ENCODE measurements around the gene JAG2.

JAG2 gene

GRCh38 chr14:105168496-105168978 lies at the start of gene JAG2:
TSS of gene JAG2 (minus strand) at chr14:105168776. CDS start at chr14:105168420, 356 bp downstream.
- peak; percentile 61 to 64 for DNase-seq

- DNase-seq: no peak
Observed at GRCh38 chr14:105217774-105218173, 49.2 kb upstream of the JAG2 start.

- DNase-seq: no peak
Observed at GRCh38 chr14:105216490-105217247, 48.1 kb upstream of the JAG2 start.

GRCh38 chr14:105215602-105216001 lies 47.0 kb upstream of the JAG2 start:
- DNase-seq: no peak

- no peak for DNase-seq
Observed at GRCh38 chr14:105214324-105214915, 45.8 kb upstream of the JAG2 start.

DNA sequence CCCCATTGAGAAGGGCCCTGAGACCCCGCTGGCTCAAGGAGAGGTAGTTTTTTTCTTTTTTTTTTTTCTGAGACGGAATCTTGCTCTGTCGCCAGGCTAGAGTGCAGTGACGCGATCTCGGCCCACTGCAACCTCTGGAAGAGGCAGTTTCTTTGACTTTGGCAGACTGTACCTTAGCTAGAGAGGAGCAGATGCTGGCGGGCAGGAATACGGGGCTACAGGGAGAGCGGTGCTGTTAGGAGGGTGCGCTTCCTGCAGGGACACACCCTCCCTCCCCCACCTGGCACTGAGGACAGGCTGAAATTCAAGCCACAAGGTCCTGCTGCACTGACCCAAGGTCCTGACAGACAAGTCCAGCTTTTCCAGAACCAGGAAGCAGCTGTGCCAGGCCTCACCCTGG lies 44.8 kb upstream of the JAG2 start:
- DNase-seq: no peak

GRCh38 chr14:105212541-105213300 lies 44.1 kb upstream of the JAG2 start:
- no peak for DNase-seq

- no peak for DNase-seq
Observed at GRCh38 chr14:105211758-105212089, 43.1 kb upstream of the JAG2 start.

DNA sequence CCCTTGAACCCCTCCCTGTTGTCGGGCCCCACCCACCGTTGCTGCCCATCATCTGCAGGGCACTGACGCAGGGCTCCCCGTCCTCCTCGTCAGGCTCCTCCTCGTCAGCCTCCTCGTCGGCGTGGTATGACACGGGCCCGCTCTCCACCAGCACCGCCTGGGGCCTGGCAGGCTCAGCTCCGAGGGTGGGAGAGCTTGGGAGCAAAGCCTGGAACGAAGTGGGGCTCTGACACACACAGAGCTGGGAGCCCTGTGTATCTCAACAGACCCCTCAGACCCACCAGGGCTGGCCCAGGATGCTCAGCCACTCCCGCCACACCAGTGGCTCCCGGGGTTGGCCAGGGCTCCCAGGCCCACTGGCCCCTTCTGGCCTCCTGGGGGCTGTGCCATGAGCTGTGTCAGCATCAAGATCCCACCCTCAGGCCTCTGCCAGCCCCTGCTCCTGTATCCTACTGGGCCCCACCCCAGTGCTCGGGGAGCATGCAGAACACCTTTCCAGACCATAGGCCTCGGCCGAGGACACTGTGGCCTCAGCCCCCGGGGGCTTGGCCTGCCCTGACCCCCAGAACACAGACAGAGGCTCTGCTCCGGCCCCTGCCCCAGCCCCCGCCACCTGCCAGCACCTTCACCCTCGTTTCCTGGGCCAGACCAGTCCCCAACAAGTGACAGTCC lies 42.6 kb upstream of the JAG2 start:
- DNase-seq: no peak

DNA sequence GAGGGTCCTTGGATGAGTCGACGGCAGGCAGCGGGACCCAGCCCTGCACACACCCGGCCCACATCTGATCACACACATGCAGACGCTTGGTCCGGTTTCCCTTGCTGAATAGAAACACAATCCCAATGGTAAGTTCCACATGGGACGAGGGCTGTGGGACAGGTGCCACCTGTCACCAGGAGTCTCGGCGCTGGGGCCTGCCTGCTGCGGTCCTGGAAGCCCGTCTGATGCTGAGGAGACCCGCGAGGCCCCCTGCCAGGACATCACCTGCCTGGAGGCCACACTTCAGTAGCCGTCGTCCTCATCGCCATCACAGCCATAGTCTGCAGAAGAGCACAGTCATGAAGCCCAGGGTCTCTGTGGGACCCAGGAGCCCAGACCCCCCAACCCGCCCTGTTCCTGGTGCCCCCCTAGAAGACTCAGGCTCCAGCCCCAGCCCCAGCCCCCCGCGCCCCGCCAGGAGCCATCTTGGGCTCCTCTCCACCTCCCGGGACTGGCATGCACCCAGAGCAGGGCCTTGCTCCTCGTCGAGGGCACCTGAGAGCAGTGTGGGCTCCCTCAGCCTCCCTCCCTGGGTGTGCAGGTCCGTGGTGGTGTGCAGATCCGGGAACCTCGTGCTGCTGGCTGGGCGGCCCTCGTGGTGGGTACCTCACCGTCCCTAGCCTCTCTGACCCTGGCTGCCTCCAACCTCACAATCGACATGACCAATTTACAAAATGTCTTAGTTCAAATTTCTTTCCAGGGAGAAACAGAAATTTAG lies 41.9 kb upstream of the JAG2 start:
- no peak for DNase-seq

DNA sequence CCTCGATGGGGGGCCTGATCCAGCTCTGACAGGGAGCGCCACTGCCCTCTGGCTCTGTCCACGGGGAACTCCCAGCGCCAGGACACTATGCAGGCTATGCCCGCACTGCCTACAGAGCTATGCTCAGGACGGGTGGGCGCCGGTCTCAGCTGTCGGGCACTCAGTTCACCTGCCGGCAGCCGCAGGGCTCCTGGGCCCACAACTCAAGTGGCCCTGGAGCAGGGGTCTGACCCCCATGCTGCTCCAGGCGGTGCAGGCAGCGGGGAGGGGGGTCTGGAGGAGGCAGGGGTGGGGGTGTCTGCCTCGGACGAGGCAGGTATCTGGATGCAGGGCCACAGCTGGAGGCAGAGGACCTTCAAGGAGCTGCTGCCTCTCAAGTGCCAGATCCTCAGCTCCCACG lies 41.1 kb upstream of the JAG2 start:
- DNase-seq: no peak

GRCh38 chr14:105209091-105209490 lies 40.5 kb upstream of the JAG2 start:
- no peak for DNase-seq

- DNase-seq: no peak
Observed at GRCh38 chr14:105208738-105209075, 40.1 kb upstream of the JAG2 start.

GRCh38 chr14:105207996-105208737 lies 39.6 kb upstream of the JAG2 start:
- no peak for DNase-seq

GRCh38 chr14:105207460-105207901 lies 38.9 kb upstream of the JAG2 start:
- DNase-seq: no peak

- no peak for DNase-seq
Observed at GRCh38 chr14:105206873-105207272, 38.3 kb upstream of the JAG2 start.

DNA sequence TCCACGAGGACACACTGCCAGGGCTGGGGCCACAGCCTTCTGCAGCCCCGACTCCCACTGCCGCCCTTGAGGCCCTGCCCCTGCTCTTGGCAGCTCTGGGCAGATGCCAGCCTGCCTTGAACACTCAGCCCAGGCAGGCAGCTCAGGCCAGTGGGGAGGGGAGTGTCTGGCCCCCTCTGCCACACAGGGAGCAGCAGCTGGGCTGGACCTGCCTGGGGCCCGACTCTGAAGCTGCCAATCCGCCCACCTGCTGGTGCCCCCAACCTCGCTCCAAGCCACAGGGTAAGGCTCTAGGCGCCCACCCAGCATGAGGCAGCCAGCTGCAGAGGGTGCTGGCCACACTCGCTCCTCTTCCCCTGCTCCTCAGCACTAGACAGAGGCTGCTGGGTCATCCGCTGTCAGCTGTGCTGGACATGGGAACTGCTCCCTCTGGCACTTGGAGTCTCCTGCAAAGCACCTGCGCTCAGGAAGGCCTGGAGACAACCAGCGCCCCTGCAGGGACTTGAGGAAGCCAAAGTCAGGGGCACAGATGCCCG lies 37.2 kb upstream of the JAG2 start:
- no peak for DNase-seq

GRCh38 chr14:105204931-105205672 lies 36.5 kb upstream of the JAG2 start:
- DNase-seq: no peak

DNA sequence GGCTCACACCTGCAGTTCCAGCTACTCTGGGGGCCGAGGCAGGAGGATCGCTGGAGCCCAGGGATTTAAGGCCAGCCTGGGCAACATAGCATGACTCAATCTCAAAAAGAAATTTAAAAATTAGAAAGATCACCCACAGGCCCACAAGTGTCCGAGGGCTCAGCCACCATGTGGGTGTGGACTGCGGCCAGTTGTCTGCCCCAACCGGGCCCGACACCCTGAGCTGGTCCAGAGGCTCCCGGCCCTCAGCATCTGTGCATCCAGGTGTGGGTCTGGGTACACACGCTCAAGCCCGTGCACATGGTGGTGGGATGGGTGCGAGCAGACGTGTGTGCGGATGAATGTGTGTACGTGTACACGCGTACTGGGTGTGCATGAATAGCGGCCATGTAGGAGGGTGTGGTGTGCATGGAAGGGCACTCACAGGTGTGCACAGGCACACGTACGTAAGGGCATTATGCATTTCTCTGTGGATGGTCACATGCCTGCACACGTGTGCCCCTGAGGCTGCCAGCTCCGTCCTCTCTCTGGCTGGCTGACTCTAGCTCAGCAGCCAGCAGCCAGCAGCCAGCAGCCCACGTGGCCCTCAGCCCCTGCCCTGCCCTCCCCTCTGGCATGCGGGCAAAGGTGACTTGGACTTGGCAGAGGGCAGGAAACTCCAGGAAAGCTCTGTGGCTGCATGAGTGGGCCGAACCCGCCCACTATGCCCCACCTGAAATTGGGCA lies 35.8 kb upstream of the JAG2 start:
- DNase-seq: no peak

GRCh38 chr14:105203701-105204100 lies 35.1 kb upstream of the JAG2 start:
- no peak for DNase-seq
